HG02678 (cell line): ENCODE data around the gene GMPPA.

ENCODE experiments used
- ATAC-seq: cut with Tn5 transposase; IDR thresholded peaks from one replicate; pipeline ENCODE4 v1.9.1; 2021; ENCODE audit warnings: mild to moderate bottlenecking, moderate library complexity; ENCODE audit not compliant: unreplicated experiment

GMPPA gene

GRCh38 chr2:219537657-219538488 lies 39.2 kb downstream of the GMPPA start:
- ATAC-seq = no peak

- ATAC-seq = no peak
Measured at GRCh38 chr2:219538504-219538951, 39.8 kb downstream of the GMPPA start.

- no peak for ATAC-seq
Measured at GRCh38 chr2:219538956-219539788, 40.5 kb downstream of the GMPPA start.

GRCh38 chr2:219539926-219540678 lies 41.4 kb downstream of the GMPPA start:
- no peak for ATAC-seq

GRCh38 chr2:219540784-219541504 lies 42.3 kb downstream of the GMPPA start:
- no peak for ATAC-seq

GRCh38 chr2:219541611-219542180 lies 43.0 kb downstream of the GMPPA start:
- ATAC-seq = peak; percentile 46

GRCh38 chr2:219542931-219543595 lies 44.4 kb downstream of the GMPPA start:
- peak; percentile 37 for ATAC-seq

GRCh38 chr2:219543596-219544358 lies 45.1 kb downstream of the GMPPA start, which contains the start of the genes CHPF and TMEM198:
TSS of gene CHPF (minus strand) at chr2:219543809. CDS start at chr2:219543538, 271 bp downstream.
TSS of gene TMEM198 (plus strand) at chr2:219544028. CDS start at chr2:219544728, 700 bp downstream.
- ATAC-seq = peak; percentile 75

- no peak for ATAC-seq
Measured at GRCh38 chr2:219544567-219544966, 45.9 kb downstream of the GMPPA start.

GRCh38 chr2:219545295-219545942 lies 46.7 kb downstream of the GMPPA start:
- no peak for ATAC-seq

- ATAC-seq = no peak
Measured at GRCh38 chr2:219545943-219546352, 47.3 kb downstream of the GMPPA start.

GRCh38 chr2:219547621-219548020 lies 48.9 kb downstream of the GMPPA start:
- ATAC-seq = no peak

GRCh38 chr2:219548990-219549389 lies 50.3 kb downstream of the GMPPA start:
- no peak for ATAC-seq

GRCh38 chr2:219549619-219550018 lies 50.9 kb downstream of the GMPPA start:
- ATAC-seq = no peak

GRCh38 chr2:219551441-219552381 lies 53.0 kb downstream of the GMPPA start:
- ATAC-seq = peak; percentile 17

- peak; percentile 91 for ATAC-seq
Measured at GRCh38 chr2:219552382-219553167, 53.9 kb downstream of the GMPPA start.
